Stimulated activated effector memory CD8-positive, alpha-beta T cell treated with anti-CD3 and anti-CD28 coated beads, Interleukin-12 subunit alpha, Interleukin-12 subunit beta, amount 100 ng/mL, for 72 hours (primary cell): ENCODE data around the gene RANBP1.
A peak's percentile ranks its signal among the peaks of the same experiment; 100 is the strongest.

ENCODE experiments used
- ATAC-seq: fragments of 150-1000 bp; cut with Tn5 transposase; 2 replicates; pipeline ENCODE4 v1.10.0; 2021
- DNase-seq, 2 donors: peaks; one replicate each; pipeline ENCODE4 v3.0.0; 2021 to 2022; ENCODE audit warnings: low spot score in 2 of 2
- H3K27ac Mint-ChIP-seq: one replicate; pipeline ENCODE4 v1.8.0; 2022; ENCODE audit warnings: mild to moderate bottlenecking, mixed read lengths
- H3K36me3 Mint-ChIP-seq: one replicate; pipeline ENCODE4 v1.8.0; 2022; ENCODE audit warnings: mild to moderate bottlenecking, mixed read lengths
- H3K4me1 Mint-ChIP-seq: one replicate; pipeline ENCODE4 v1.8.0; 2022; ENCODE audit warnings: mixed read lengths
- H3K4me3 Mint-ChIP-seq: one replicate; pipeline ENCODE4 v1.8.0; 2022; ENCODE audit warnings: mild to moderate bottlenecking, mixed read lengths
- H3K9me3 Mint-ChIP-seq: one replicate; pipeline ENCODE4 v1.8.0; 2022; ENCODE audit warnings: mixed read lengths

Gene RANBP1

GRCh38 chr22:20110359-20110985 is 5.4 kb upstream of the RANBP1 start:
- no peak for ATAC-seq
- H3K36me3 Mint-ChIP-seq: peaks cover 92% of the 10 kb centered on the region
- H3K4me1 Mint-ChIP-seq: peaks cover 28% of the 10 kb centered on the region
- no peak overlapping the region for H3K4me3 Mint-ChIP-seq
- no peak for DNase-seq
- no peaks in the 10 kb centered on the region for H3K9me3 Mint-ChIP-seq
- peak overlapping the region; percentile 97 for H3K27ac Mint-ChIP-seq

- Mint-ChIP-seq H3K4me3 (no peak overlapping the region), H3K9me3 (no peaks in the 10 kb centered on the region), H3K36me3 (peaks cover 98% of the 10 kb centered on the region), H3K27ac (peak overlapping the region; percentile 97), H3K4me1 (peaks cover 34% of the 10 kb centered on the region)
- DNase-seq (no peak), ATAC-seq (peak; percentile 70)
Measured at GRCh38 chr22:20111045-20111688, 4.7 kb upstream of the RANBP1 start.

- peak overlapping the region; percentile 29 for H3K4me3 Mint-ChIP-seq
- no peaks in the 10 kb centered on the region for H3K9me3 Mint-ChIP-seq
Measured at GRCh38 chr22:20111689-20112622, 3.9 kb upstream of the RANBP1 start.

GRCh38 chr22:20112623-20113511 is 3.0 kb upstream of the RANBP1 start:
- no peak for DNase-seq
- Mint-ChIP-seq H3K27ac (peak overlapping the region; percentile 97), H3K4me1 (peaks cover 44% of the 10 kb centered on the region), H3K36me3 (peaks cover 99% of the 10 kb centered on the region), H3K9me3 (no peaks in the 10 kb centered on the region), H3K4me3 (no peak overlapping the region)
- no peak for ATAC-seq

More at GRCh38 chr22:20111689-20112622, 3.9 kb upstream of the RANBP1 start:
- Mint-ChIP-seq H3K36me3 (peaks cover 99% of the 10 kb centered on the region), H3K27ac (peak overlapping the region; percentile 97), H3K4me1 (peaks cover 42% of the 10 kb centered on the region)
- ATAC-seq (peak; percentile 0), DNase-seq (no peak)

GRCh38 chr22:20113551-20114310 is 2.2 kb upstream of the RANBP1 start:
- H3K4me3 Mint-ChIP-seq: no peak overlapping the region
- H3K9me3 Mint-ChIP-seq: no peaks in the 10 kb centered on the region
- H3K27ac Mint-ChIP-seq: peak overlapping the region; percentile 97
- peaks cover 99% of the 10 kb centered on the region for H3K36me3 Mint-ChIP-seq
- DNase-seq: no peak
- peaks cover 47% of the 10 kb centered on the region for H3K4me1 Mint-ChIP-seq
- no peak for ATAC-seq

GRCh38 chr22:20114506-20115475 is 1.1 kb upstream of the RANBP1 start:
- H3K9me3 Mint-ChIP-seq: no peaks in the 10 kb centered on the region
- DNase-seq (no peak), ATAC-seq (no peak)
- peak overlapping the region; percentile 87 for H3K4me3 Mint-ChIP-seq
- peaks cover 100% of the 10 kb centered on the region for H3K36me3 Mint-ChIP-seq
- H3K4me1 Mint-ChIP-seq: peaks cover 58% of the 10 kb centered on the region
- peak overlapping the region; percentile 97 for H3K27ac Mint-ChIP-seq

DNA sequence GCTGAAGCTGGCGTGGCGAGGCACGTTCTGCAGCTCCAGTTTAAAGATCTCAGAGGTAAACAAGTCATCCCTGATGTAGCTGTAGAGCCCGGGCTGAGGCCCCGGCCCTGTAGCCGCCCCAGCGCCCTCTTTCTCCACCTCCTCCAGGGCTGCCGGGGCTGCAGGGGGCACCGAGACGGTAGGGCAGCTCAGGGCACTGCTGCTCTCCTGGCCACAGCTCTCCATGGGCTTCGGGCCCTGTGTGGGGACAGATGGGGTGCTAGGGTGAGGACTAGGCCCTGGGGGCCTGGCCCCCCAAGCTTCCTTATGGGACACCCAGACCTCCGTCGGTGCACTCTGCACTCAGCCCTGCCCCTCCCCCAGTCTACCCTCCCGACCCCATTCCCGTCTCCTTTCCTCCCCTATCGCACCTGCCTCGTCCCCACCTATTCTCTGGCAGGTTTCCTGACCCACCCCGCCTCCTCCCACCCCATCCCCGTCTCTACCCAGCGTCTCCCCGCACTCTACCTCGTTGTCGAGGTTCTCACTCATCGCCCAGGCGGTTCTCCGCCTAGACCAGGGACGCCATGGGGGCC is 559 bp downstream of the RANBP1 start:
- H3K4me3 Mint-ChIP-seq: peak overlapping the region; percentile 87
- peaks cover 100% of the 10 kb centered on the region for H3K36me3 Mint-ChIP-seq
- no peak for ATAC-seq
- H3K4me1 Mint-ChIP-seq: peaks cover 62% of the 10 kb centered on the region
- H3K27ac Mint-ChIP-seq: peak overlapping the region; percentile 97
- no peak for DNase-seq
- H3K9me3 Mint-ChIP-seq: no peaks in the 10 kb centered on the region

DNA sequence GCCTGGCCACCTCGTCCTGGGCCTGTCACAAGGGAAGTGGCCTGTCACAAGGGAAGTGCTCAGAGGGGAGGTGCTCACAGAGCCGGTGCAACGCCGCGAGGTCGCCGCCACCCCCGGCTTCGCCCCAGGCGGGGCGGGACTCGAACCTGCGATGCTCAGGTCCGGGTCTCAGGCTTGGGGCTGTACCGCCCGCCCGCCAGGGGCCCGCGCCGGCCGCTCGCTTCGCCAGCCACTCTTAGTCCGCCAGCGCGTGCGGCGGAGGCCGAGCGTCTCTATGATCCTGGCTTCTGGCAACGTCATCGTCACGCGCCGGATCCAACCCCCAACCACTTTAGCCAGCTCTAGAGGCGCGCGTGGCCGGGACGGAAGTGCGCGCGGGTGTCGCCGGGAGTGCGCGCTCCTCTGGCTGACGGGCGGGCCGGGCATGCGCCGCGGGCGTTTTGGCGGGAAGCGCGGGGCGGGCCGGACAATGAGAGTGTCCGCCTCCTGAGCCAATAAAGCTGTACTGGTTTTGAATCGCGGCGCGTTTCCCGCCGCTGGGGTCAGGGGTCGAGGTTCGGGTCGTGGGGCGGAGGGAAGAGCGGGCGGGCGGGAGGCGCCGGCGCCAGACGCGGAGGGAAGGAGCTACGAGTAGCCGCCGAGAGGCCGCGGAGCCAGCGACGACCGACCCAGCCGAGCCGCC is 1.2 kb downstream of the RANBP1 start, which contains the start of gene TRMT2A:
TSS of gene TRMT2A (minus strand) at position 276 of the 682 bp plus-strand sequence. CDS start 320 bp downstream, outside the sequence.
- DNase-seq (peak; percentile 95 to 98), ATAC-seq (peak; percentile 87)
- Mint-ChIP-seq H3K36me3 (peaks cover 100% of the 10 kb centered on the region), H3K4me1 (peaks cover 62% of the 10 kb centered on the region), H3K27ac (peak within 1 kb of the TSS; percentile 97), H3K4me3 (peak within 1 kb of the TSS; percentile 87), H3K9me3 (no peaks in the 10 kb centered on the region)

DNA sequence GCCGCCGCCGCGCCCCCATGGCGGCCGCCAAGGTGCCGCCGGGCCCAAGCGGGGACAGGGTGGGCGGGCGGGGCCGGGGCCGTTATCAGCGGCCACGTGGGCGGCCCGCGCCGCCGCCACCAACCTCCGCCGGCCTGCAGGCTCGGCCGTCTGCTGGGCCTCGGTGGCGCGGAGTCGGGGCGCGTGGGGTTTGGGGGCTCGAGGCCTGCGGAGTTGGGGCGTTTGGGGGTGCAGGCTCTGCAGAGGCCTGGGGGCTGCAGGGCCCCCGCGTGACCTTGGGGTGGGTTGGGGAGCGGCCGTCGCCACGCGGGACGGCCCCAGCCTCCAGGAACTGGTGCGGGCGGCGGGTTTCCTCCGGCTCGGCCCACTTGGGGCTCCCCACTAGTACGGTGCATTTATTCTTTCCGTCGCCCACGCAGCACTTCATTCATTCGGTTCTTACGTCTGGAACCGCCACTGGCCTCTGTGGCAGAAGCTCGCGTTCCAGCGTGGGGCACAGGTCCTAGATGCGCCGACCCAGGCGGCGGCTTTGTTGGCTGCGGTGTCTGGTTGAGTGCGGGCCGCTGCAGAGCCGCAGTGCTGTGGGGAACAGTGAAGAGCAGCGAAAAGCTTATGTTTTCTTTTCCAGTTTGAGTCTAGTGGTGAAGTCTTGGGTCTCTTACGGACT is 1.9 kb downstream of the RANBP1 start:
- DNase-seq (peak; percentile 58 to 83), ATAC-seq (peak; percentile 54)
- H3K27ac Mint-ChIP-seq: peak overlapping the region; percentile 97
- H3K4me3 Mint-ChIP-seq: peak overlapping the region; percentile 87
- H3K4me1 Mint-ChIP-seq: peaks cover 66% of the 10 kb centered on the region
- no peaks in the 10 kb centered on the region for H3K9me3 Mint-ChIP-seq
- H3K36me3 Mint-ChIP-seq: peaks cover 100% of the 10 kb centered on the region

GRCh38 chr22:20118300-20119020 is 2.6 kb downstream of the RANBP1 start:
- DNase-seq (no peak), ATAC-seq (no peak)
- H3K4me1 Mint-ChIP-seq: peaks cover 72% of the 10 kb centered on the region
- H3K27ac Mint-ChIP-seq: peak overlapping the region; percentile 97
- H3K9me3 Mint-ChIP-seq: no peaks in the 10 kb centered on the region
- H3K4me3 Mint-ChIP-seq: peak overlapping the region; percentile 87
- H3K36me3 Mint-ChIP-seq: peaks cover 100% of the 10 kb centered on the region

GRCh38 chr22:20121856-20122415 is 6.0 kb downstream of the RANBP1 start:
- Mint-ChIP-seq H3K27ac (peak overlapping the region; percentile 85), H3K9me3 (no peaks in the 10 kb centered on the region), H3K4me1 (peaks cover 59% of the 10 kb centered on the region), H3K36me3 (peaks cover 100% of the 10 kb centered on the region), H3K4me3 (no peak overlapping the region)
- DNase-seq: no peak
- ATAC-seq: no peak
